ENCODE results near the gene PLIN5.
"Not testable (repeated sequence)": the region's sequence is repeated elsewhere in the genome, so short reads cannot be mapped to it uniquely, and the experiment has no call there.

The PLIN5 gene

GRCh38 chr19:4541806-4542145 lies 6.8 kb upstream of the PLIN5 start:
- not testable (repeated sequence) for DNase-seq (ENCODE audit: low spot score); H3K4me1 Mint-ChIP-seq (ENCODE audit: low read depth); H3K4me3 Mint-ChIP-seq; H3K36me3 Mint-ChIP-seq (ENCODE audit: low read depth); H3K27me3 Mint-ChIP-seq (ENCODE audit: low read depth); H3K9me3 Mint-ChIP-seq; H3K27ac Mint-ChIP-seq

GRCh38 chr19:4541114-4541805 lies 6.2 kb upstream of the PLIN5 start:
- no peak for DNase-seq (ENCODE audit: low spot score)
- Mint-ChIP-seq H3K4me3 (no peak overlapping the region), H3K27me3 (ENCODE audit: low read depth) (no peaks in the 10 kb centered on the region), H3K36me3 (ENCODE audit: low read depth) (no peaks in the 10 kb centered on the region), H3K9me3 (peaks cover 4% of the 10 kb centered on the region), H3K4me1 (ENCODE audit: low read depth) (peaks cover 2% of the 10 kb centered on the region), H3K27ac (no peak overlapping the region)

GRCh38 chr19:4539693-4540581 lies 4.9 kb upstream of the PLIN5 start, which contains the start of gene LRG1:
LRG1 (minus strand) TSS chr19:4540036; CDS start chr19:4540013, 23 bp downstream.
- H3K27me3 Mint-ChIP-seq (ENCODE audit: low read depth), result peaks cover 4% of the 10 kb centered on the region
- no peak for DNase-seq (ENCODE audit: low spot score)
- H3K9me3 Mint-ChIP-seq, result peaks cover 4% of the 10 kb centered on the region
- no peaks in the 10 kb centered on the region for H3K36me3 Mint-ChIP-seq (ENCODE audit: low read depth)
- H3K4me3 Mint-ChIP-seq, result peak within 1 kb of the TSS; percentile 27
- H3K4me1 Mint-ChIP-seq (ENCODE audit: low read depth), result peaks cover 3% of the 10 kb centered on the region
- no peak within 1 kb of the TSS for H3K27ac Mint-ChIP-seq

DNA sequence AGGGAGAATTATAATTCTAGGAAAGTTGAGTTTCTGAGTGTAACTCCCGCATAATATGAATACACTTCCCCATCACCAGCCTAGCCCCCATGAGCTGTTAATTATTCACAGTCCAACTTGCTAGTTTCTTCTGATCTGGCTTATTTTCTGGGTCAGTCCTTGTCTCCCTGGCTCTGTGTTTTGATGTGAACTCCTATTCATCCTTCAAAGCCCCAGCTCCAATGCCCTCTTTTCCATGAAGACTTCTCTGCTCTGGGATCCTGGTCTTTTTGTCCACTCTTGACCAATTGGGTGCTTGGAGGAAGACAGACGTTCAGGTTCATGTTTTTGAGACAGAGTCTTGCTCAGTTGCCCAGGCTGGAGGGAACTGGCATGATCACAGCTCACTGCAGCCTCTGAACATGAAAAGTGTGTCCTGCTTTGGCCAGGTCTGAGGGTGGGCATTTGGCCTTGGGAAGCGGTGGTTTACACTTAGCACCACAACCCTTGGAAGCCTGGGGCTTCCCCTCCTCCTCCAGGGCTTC lies 4.2 kb upstream of the PLIN5 start:
- Mint-ChIP-seq H3K4me3 (no peak overlapping the region), H3K27me3 (ENCODE audit: low read depth) (peaks cover 4% of the 10 kb centered on the region), H3K9me3 (peaks cover 4% of the 10 kb centered on the region), H3K4me1 (ENCODE audit: low read depth) (peaks cover 3% of the 10 kb centered on the region), H3K27ac (no peak overlapping the region), H3K36me3 (ENCODE audit: low read depth) (no peaks in the 10 kb centered on the region)
- DNase-seq (ENCODE audit: low spot score), result no peak

DNA sequence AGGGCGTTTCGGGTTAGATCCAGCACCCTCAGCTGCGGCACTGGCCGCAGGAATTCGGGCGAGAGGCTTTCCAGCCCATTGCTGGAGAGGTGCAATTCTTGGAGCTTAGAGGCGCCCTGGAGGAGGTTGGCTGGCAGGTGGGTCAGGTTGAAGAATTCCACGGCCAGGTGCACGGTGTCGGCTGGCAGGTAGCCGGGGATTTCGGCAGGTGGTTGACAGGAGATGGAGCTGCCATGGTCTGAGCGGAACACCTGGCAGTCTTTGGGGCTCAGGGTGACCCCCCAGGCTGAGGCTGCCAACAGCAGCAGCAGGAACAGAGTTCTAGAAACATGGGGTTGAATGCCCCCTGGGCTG lies 3.6 kb upstream of the PLIN5 start:
- no peak overlapping the region for H3K4me3 Mint-ChIP-seq
- no peak for DNase-seq (ENCODE audit: low spot score)
- H3K27ac Mint-ChIP-seq, result no peak overlapping the region
- H3K27me3 Mint-ChIP-seq (ENCODE audit: low read depth), result peaks cover 7% of the 10 kb centered on the region
- peaks cover 4% of the 10 kb centered on the region for H3K9me3 Mint-ChIP-seq
- H3K36me3 Mint-ChIP-seq (ENCODE audit: low read depth), result no peaks in the 10 kb centered on the region
- H3K4me1 Mint-ChIP-seq (ENCODE audit: low read depth), result peaks cover 3% of the 10 kb centered on the region

GRCh38 chr19:4537953-4538600 lies 3.1 kb upstream of the PLIN5 start:
- H3K36me3 Mint-ChIP-seq (ENCODE audit: low read depth), result no peaks in the 10 kb centered on the region
- peaks cover 3% of the 10 kb centered on the region for H3K4me1 Mint-ChIP-seq (ENCODE audit: low read depth)
- no peak overlapping the region for H3K27ac Mint-ChIP-seq
- no peak overlapping the region for H3K4me3 Mint-ChIP-seq
- H3K9me3 Mint-ChIP-seq, result peaks cover 4% of the 10 kb centered on the region
- H3K27me3 Mint-ChIP-seq (ENCODE audit: low read depth), result peaks cover 11% of the 10 kb centered on the region
- no peak for DNase-seq (ENCODE audit: low spot score)

DNA sequence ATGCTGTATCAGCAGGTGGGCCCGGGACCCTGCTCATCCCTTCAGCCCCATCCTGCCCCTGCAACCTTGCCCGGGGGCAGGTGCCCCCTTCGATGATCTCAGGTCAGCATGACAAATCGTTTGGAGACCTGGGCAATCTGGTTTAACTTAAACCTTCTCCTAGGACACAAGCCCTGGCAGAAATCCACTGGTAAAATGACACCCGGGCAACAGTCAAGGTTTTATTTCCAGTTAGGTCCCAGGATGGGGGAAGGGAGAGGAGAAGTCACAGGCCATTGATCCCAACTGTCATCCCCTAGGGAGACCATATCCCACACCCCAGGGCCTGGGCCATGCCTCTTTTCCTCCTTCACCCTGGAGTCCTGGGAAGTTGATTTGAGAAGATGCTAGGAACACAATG lies 1.8 kb upstream of the PLIN5 start:
- H3K4me1 Mint-ChIP-seq (ENCODE audit: low read depth), result peaks cover 3% of the 10 kb centered on the region
- peaks cover 4% of the 10 kb centered on the region for H3K9me3 Mint-ChIP-seq
- H3K27me3 Mint-ChIP-seq (ENCODE audit: low read depth), result peaks cover 11% of the 10 kb centered on the region
- no peak for DNase-seq (ENCODE audit: low spot score)
- no peaks in the 10 kb centered on the region for H3K36me3 Mint-ChIP-seq (ENCODE audit: low read depth)
- no peak overlapping the region for H3K4me3 Mint-ChIP-seq
- H3K27ac Mint-ChIP-seq, result no peak overlapping the region

DNA sequence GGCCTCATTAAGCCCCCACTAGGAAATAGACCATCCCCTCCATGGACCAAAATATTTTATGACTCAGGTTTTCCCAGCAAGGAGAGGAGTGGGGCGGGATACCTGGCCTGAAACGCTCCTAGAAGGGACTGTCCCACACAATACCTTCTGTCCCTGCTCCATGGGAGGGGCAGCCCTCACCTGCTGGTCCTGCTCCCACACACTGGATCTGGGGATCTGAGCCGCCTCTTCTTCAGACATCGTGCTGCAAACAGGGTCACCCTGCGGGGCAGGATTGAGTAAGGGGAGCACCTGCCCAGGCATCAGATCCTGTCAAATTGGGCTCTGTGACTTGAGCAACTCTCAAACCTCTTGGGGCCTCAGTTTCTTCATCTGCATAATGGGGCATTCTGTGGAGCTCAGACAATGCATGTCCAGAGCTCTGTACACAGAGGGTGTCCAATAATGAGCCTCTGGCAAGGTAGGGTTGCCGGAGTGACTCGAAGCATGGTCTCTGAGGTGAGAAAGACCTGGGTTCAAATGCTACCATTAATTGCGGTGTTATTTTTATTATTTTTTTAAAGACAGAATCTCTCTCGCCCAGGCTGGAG lies 1.1 kb downstream of the PLIN5 start:
- H3K27me3 Mint-ChIP-seq (ENCODE audit: low read depth), result peaks cover 11% of the 10 kb centered on the region
- no peak for DNase-seq (ENCODE audit: low spot score)
- no peak overlapping the region for H3K4me3 Mint-ChIP-seq
- H3K4me1 Mint-ChIP-seq (ENCODE audit: low read depth), result peaks cover 2% of the 10 kb centered on the region
- H3K36me3 Mint-ChIP-seq (ENCODE audit: low read depth), result no peaks in the 10 kb centered on the region
- H3K27ac Mint-ChIP-seq, result no peak overlapping the region
- H3K9me3 Mint-ChIP-seq, result no peaks in the 10 kb centered on the region

DNA sequence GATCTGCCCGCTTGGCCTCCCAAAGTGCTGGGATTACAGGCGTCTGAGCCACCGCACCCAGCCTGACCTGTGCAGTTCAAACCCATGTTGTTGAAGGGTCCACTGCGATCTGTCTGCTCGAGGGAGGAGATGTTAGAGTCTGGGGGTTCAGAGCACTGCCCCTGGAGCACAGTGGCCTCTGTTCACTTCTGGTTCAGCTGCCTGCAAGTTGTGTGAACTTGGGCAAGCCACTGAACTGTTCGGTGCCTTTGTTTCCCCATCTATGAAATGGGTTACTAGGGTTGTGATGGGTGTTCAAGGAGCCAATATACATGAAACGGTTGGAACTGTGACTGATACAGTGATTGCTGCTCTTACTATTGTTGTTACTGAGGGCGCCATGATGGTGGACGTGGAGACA lies 1.7 kb downstream of the PLIN5 start:
- H3K4me1 Mint-ChIP-seq (ENCODE audit: low read depth), result peaks cover 2% of the 10 kb centered on the region
- H3K27me3 Mint-ChIP-seq (ENCODE audit: low read depth), result peaks cover 11% of the 10 kb centered on the region
- H3K27ac Mint-ChIP-seq, result no peak overlapping the region
- no peaks in the 10 kb centered on the region for H3K9me3 Mint-ChIP-seq
- DNase-seq (ENCODE audit: low spot score), result no peak
- H3K36me3 Mint-ChIP-seq (ENCODE audit: low read depth), result no peaks in the 10 kb centered on the region
- H3K4me3 Mint-ChIP-seq, result no peak overlapping the region

- H3K9me3 Mint-ChIP-seq, result no peaks in the 10 kb centered on the region
- DNase-seq (ENCODE audit: low spot score), result no peak
- no peak overlapping the region for H3K27ac Mint-ChIP-seq
- peaks cover 2% of the 10 kb centered on the region for H3K4me1 Mint-ChIP-seq (ENCODE audit: low read depth)
- no peak overlapping the region for H3K4me3 Mint-ChIP-seq
- no peaks in the 10 kb centered on the region for H3K36me3 Mint-ChIP-seq (ENCODE audit: low read depth)
- peaks cover 11% of the 10 kb centered on the region for H3K27me3 Mint-ChIP-seq (ENCODE audit: low read depth)
Measured at GRCh38 chr19:4531562-4532165, 3.4 kb downstream of the PLIN5 start.

DNA sequence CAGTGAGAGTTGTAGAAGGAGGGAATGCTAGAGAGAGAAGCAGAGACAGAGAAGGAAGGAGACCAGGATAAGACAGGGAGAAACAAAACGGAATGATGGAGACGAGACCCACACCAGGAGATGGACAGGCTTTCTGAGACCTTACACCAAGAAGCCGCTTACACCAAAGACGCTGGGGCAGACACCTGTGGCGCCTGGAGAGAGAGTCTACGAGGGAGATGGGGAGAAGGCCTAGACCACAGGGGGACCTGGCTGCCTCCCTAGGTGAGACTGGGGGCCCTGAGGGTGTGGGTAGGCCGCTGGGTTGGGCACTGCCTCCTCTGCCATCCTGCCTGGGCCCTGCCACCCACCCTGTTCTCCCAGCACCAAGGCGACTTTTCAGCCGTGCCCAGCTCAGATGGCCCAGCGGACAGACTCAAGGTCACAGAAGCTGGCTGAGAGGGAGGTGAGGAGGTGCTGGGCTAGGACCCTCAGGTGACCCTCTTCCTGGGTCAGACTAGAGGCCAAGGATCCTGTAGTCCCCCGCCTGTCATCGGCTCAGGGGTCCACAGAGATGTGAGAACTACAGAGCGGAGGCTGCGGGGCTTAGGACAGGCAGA lies 5.0 kb downstream of the PLIN5 start:
- peaks cover 7% of the 10 kb centered on the region for H3K27me3 Mint-ChIP-seq (ENCODE audit: low read depth)
- no peaks in the 10 kb centered on the region for H3K4me1 Mint-ChIP-seq (ENCODE audit: low read depth)
- no peak for DNase-seq (ENCODE audit: low spot score)
- H3K27ac Mint-ChIP-seq, result no peak overlapping the region
- H3K36me3 Mint-ChIP-seq (ENCODE audit: low read depth), result no peaks in the 10 kb centered on the region
- no peak overlapping the region for H3K4me3 Mint-ChIP-seq
- H3K9me3 Mint-ChIP-seq, result no peaks in the 10 kb centered on the region

DNA sequence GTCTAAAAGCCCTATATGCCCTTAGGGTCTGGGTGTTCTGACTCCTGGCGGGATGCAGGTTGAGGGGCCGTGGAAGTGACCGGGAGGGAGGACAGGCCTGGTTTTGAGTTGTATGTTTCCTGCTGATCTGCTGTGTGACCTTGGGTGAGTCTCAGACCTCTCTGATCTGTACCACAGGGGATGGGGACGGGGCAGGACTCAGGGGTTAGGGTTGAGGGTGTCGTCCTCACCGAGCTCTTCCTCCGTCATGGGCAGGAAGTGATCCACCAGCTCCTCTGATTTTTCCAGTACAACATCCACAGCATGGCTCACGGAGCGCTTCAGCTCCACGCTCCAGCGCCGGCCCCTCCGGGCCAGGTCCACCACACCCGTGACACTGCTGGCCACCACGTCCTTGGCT lies 6.2 kb downstream of the PLIN5 start:
- Mint-ChIP-seq H3K4me1 (ENCODE audit: low read depth) (no peaks in the 10 kb centered on the region), H3K27ac (no peak overlapping the region), H3K36me3 (ENCODE audit: low read depth) (no peaks in the 10 kb centered on the region), H3K9me3 (no peaks in the 10 kb centered on the region), H3K27me3 (ENCODE audit: low read depth) (peaks cover 5% of the 10 kb centered on the region), H3K4me3 (no peak overlapping the region)
- no peak for DNase-seq (ENCODE audit: low spot score)

- not testable (repeated sequence) for H3K4me3 Mint-ChIP-seq; H3K27ac Mint-ChIP-seq; H3K27me3 Mint-ChIP-seq (ENCODE audit: low read depth); H3K36me3 Mint-ChIP-seq (ENCODE audit: low read depth); H3K4me1 Mint-ChIP-seq (ENCODE audit: low read depth); DNase-seq (ENCODE audit: low spot score); H3K9me3 Mint-ChIP-seq
Measured at GRCh38 chr19:4527377-4527776, 7.6 kb downstream of the PLIN5 start.

Measured in T-helper 2 cell treated with Interferon-gamma antibody and Interleukin-4, amounts not matched to agents 5 μg/mL and 100 μg/mL, for 36 hours (primary cell).